Measurements from ENCODE around the gene RCC1. TPM values are rescaled to one million over a fixed set of nuclear protein-coding genes. Genes with fewer than 3 reads are reported as not detected.
"Not testable (repeated sequence)": the region's sequence is repeated elsewhere in the genome, so short reads cannot be mapped to it uniquely, and the experiment has no call there.

The RCC1 gene
- total RNA-seq, 1 donor from 2014 or later: 58.4 TPM

DNA sequence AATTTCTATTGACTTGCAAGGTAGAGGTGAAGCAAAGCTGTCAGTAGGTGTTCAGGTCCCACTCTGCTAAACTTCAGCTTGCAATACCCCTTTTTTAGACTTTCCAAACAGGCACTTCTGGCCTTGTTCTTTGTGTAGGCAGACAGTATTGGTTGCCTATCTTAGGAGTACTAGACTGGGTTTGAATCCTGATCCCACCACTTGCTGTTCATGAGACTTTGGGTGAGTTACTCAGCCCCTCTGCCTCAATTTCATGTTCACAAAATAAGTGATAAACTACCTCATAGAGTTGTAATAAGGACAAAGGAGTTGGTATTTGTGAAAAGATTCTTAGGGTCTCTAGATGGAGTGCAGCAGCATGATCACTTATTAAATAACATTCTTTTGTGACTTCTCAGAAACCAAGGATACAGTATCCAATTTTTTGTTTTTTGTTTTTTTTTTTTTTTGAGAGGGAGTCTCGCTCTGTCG, 5.2 kb downstream of the RCC1 start:
- DNase-seq (ENCODE audit: low spot score, unreplicated experiment): no peak
- no peak overlapping the region for H3K4me3 Mint-ChIP-seq (ENCODE audit: low read depth)
- H3K27me3 Mint-ChIP-seq: no peaks in the 10 kb centered on the region
- H3K27ac Mint-ChIP-seq: peak overlapping the region; percentile 57
- no peaks in the 10 kb centered on the region for H3K9me3 Mint-ChIP-seq (ENCODE audit: low read depth)
- TF ChIP-seq, protein P1, sequence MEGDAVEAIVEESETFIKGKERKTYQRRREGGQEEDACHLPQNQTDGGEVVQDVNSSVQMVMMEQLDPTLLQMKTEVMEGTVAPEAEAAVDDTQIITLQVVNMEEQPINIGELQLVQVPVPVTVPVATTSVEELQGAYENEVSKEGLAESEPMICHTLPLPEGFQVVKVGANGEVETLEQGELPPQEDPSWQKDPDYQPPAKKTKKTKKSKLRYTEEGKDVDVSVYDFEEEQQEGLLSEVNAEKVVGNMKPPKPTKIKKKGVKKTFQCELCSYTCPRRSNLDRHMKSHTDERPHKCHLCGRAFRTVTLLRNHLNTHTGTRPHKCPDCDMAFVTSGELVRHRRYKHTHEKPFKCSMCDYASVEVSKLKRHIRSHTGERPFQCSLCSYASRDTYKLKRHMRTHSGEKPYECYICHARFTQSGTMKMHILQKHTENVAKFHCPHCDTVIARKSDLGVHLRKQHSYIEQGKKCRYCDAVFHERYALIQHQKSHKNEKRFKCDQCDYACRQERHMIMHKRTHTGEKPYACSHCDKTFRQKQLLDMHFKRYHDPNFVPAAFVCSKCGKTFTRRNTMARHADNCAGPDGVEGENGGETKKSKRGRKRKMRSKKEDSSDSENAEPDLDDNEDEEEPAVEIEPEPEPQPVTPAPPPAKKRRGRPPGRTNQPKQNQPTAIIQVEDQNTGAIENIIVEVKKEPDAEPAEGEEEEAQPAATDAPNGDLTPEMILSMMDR (IDR thresholded peaks at IDR 0.05; ENCODE audit: unreplicated experiment): no peak
- peaks cover 37% of the 10 kb centered on the region for H3K4me1 Mint-ChIP-seq (ENCODE audit: low read depth)
- H3K36me3 Mint-ChIP-seq (ENCODE audit: insufficient read depth): peaks cover 34% of the 10 kb centered on the region

DNA sequence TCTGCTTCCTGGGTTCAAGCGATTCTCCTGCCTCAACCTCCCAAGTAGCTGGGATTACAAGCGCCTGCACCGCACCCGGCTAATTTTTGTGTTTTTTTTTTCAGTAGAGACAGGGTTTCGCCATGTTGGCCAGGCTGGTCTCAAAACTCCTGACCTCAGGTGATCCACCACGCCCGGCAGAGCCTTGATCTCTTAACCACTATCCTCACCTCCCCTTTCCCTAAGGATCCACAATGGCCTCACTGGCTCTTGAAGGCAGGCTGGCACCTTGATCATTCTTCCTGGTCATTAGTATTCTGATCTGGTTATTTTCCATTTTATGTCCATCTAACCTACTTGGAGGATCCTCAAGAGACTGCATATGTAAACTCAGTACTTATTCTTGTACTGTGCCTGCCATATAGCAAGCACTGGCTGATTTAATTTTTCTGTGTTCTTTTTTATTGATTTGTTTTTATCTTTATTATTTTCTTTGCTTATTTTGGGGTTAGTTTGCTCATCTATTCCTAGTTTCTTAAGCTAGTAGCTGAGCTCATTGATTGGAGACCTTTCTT, 6.3 kb downstream of the RCC1 start:
- peaks cover 34% of the 10 kb centered on the region for H3K36me3 Mint-ChIP-seq (ENCODE audit: insufficient read depth)
- no peak overlapping the region for H3K4me3 Mint-ChIP-seq (ENCODE audit: low read depth)
- TF ChIP-seq, protein P1 (IDR thresholded peaks at IDR 0.05; ENCODE audit: unreplicated experiment): no peak
- H3K27me3 Mint-ChIP-seq: no peaks in the 10 kb centered on the region
- H3K27ac Mint-ChIP-seq: peak overlapping the region; percentile 22
- no peaks in the 10 kb centered on the region for H3K9me3 Mint-ChIP-seq (ENCODE audit: low read depth)
- H3K4me1 Mint-ChIP-seq (ENCODE audit: low read depth): peaks cover 37% of the 10 kb centered on the region
- no peak for DNase-seq (ENCODE audit: low spot score, unreplicated experiment)

- H3K27ac Mint-ChIP-seq: peak overlapping the region; percentile 78
- H3K36me3 Mint-ChIP-seq (ENCODE audit: insufficient read depth): peaks cover 28% of the 10 kb centered on the region
- peaks cover 25% of the 10 kb centered on the region for H3K4me1 Mint-ChIP-seq (ENCODE audit: low read depth)
- not testable (repeated sequence) for DNase-seq (ENCODE audit: low spot score, unreplicated experiment); H3K27me3 Mint-ChIP-seq; H3K9me3 Mint-ChIP-seq (ENCODE audit: low read depth); H3K4me3 Mint-ChIP-seq (ENCODE audit: low read depth)
Observed at GRCh38 chr1:28514445-28514933, 8.6 kb downstream of the RCC1 start.

GRCh38 chr1:28516518-28516956, 10.7 kb downstream of the RCC1 start:
- no peak overlapping the region for H3K4me3 Mint-ChIP-seq (ENCODE audit: low read depth)
- H3K36me3 Mint-ChIP-seq (ENCODE audit: insufficient read depth): peaks cover 13% of the 10 kb centered on the region
- H3K9me3 Mint-ChIP-seq (ENCODE audit: low read depth): no peaks in the 10 kb centered on the region
- no peak overlapping the region for H3K27ac Mint-ChIP-seq
- H3K4me1 Mint-ChIP-seq (ENCODE audit: low read depth): peaks cover 21% of the 10 kb centered on the region
- DNase-seq (ENCODE audit: low spot score, unreplicated experiment): no peak
- TF ChIP-seq, protein P1 (IDR thresholded peaks at IDR 0.05; ENCODE audit: unreplicated experiment): no peak
- no peaks in the 10 kb centered on the region for H3K27me3 Mint-ChIP-seq

DNA sequence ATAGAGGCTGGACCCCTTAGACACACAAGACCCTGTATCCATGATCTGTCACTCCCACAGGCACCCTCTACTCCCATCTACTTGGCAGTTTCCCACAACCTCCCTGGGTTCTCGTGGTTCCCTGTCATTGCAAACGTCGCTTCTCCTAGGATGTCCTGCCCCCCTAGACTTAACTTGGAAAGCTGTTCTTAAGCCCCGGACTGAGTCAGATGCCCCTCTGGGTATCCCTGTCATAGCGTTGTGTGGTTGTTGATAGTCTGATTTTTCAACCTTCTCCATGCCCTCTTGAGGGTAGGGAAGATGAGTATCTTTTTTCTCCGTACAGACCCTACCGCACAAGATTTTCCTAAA, 11.8 kb downstream of the RCC1 start:
- no peaks in the 10 kb centered on the region for H3K27me3 Mint-ChIP-seq
- TF ChIP-seq, protein P1 (IDR thresholded peaks at IDR 0.05; ENCODE audit: unreplicated experiment): no peak
- H3K9me3 Mint-ChIP-seq (ENCODE audit: low read depth): no peaks in the 10 kb centered on the region
- DNase-seq (ENCODE audit: low spot score, unreplicated experiment): no peak
- H3K4me1 Mint-ChIP-seq (ENCODE audit: low read depth): peaks cover 26% of the 10 kb centered on the region
- peak overlapping the region; percentile 79 for H3K4me3 Mint-ChIP-seq (ENCODE audit: low read depth)
- peak overlapping the region; percentile 84 for H3K27ac Mint-ChIP-seq
- peaks cover 9% of the 10 kb centered on the region for H3K36me3 Mint-ChIP-seq (ENCODE audit: insufficient read depth)
